ENCODE data around the gene BYSL.

The BYSL gene

GRCh38 chr6:41914869-41915530 is 6.3 kb upstream of the BYSL start:
- DNase-seq: no peak

- no peak for DNase-seq
Measured at GRCh38 chr6:41917528-41917927, 3.8 kb upstream of the BYSL start.

GRCh38 chr6:41921712-41921998 is 356 bp downstream of the BYSL start:
- DNase-seq: peak; percentile 22 to 53

- no peak for DNase-seq
Measured at GRCh38 chr6:41922154-41922553, 855 bp downstream of the BYSL start.

GRCh38 chr6:41927253-41927652 is 6.0 kb downstream of the BYSL start:
- DNase-seq: no peak

- DNase-seq: no peak
Measured at GRCh38 chr6:41929924-41930323, 8.6 kb downstream of the BYSL start.

GRCh38 chr6:41931792-41932191 is 10.5 kb downstream of the BYSL start:
- DNase-seq: no peak

- DNase-seq: no peak
Measured at GRCh38 chr6:41932378-41932777, 11.1 kb downstream of the BYSL start.

GRCh38 chr6:41934278-41935192 is 13.2 kb downstream of the BYSL start:
- DNase-seq: no peak

GRCh38 chr6:41935193-41935574 is 13.9 kb downstream of the BYSL start:
- DNase-seq: no peak

- no peak for DNase-seq
Measured at GRCh38 chr6:41935685-41936072, 14.4 kb downstream of the BYSL start.

- DNase-seq: peak; percentile 98
Measured at GRCh38 chr6:41936073-41936837, 15.0 kb downstream of the BYSL start.

- DNase-seq: no peak
Measured at GRCh38 chr6:41937472-41937860, 16.2 kb downstream of the BYSL start.

- DNase-seq: peak; percentile 54 to 61
Measured at GRCh38 chr6:41937861-41938574, 16.7 kb downstream of the BYSL start.

GRCh38 chr6:41938590-41939175 is 17.4 kb downstream of the BYSL start:
- no peak for DNase-seq

GRCh38 chr6:41939176-41939847 is 18.0 kb downstream of the BYSL start:
- DNase-seq: peak; percentile 58 to 79

- no peak for DNase-seq
Measured at GRCh38 chr6:41939848-41940758, 18.8 kb downstream of the BYSL start.

- peak; percentile 16 to 44 for DNase-seq
Measured at GRCh38 chr6:41940759-41941279, 19.5 kb downstream of the BYSL start.

- peak; percentile 80 to 84 for DNase-seq
Measured at GRCh38 chr6:41941280-41942066, 20.2 kb downstream of the BYSL start, which contains the start of gene CCND3. Gene CCND3 (minus strand): TSS chr6:41941808. CDS start chr6:41941649, 159 bp downstream.

Data from Kasumi-1 (cell line).